Mononuclear cell (primary cell): ENCODE data around the gene SLC7A9. TPM values are rescaled to one million over a fixed set of nuclear protein-coding genes. Genes with fewer than 3 reads are reported as not detected.
"Not testable (repeated sequence)": the region's sequence is repeated elsewhere in the genome, so short reads cannot be mapped to it uniquely, and the experiment has no call there.

Experiments used
- H3K27me3 ChIP-seq: 2 replicates; pipeline ENCODE4 v1.6.0; 2011; ENCODE audit warnings: low read length, control low read depth; ENCODE audit not compliant: insufficient read depth
- H3K4me1 ChIP-seq: 2 replicates; pipeline ENCODE4 v1.5.1; 2011; ENCODE audit warnings: mild to moderate bottlenecking, low read length, control low read depth; ENCODE audit not compliant: insufficient read depth
- H3K4me3 ChIP-seq: 2 replicates; pipeline ENCODE4 v1.5.1; 2011; ENCODE audit warnings: mild to moderate bottlenecking, low read length, moderate library complexity
- H3K9me3 ChIP-seq: 2 replicates; pipeline ENCODE4 v1.5.1; 2011; ENCODE audit warnings: low read depth, mild to moderate bottlenecking, control low read depth, low read length
- total RNA-seq: library from RNA; depleted of rRNA; stranded (reverse); fragments of >200 nt; gene quantifications from one replicate; pipeline ENCODE4 v1.2.3, GENCODE V29; 2012

The SLC7A9 gene
- total RNA-seq, 1 donor: not detected

DNA sequence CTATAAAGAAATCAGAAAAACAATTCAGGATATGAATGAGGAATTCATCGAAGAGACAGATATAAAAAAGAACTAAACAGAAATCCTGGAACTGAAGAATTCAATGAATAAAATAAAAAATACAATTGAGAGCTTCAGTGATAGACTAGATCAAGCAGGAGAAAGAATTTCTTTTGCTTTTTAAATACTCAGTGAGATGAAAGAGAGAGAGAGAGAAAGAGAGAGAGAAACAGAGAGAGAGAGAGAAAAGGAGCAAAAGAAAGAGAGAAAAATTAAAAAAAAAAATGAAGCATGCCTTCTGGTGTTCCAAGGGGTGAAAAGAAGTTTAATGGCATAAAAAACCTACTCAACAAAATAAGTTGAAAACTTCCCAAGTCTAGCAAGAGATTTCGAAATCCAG lies 22.0 kb upstream of the SLC7A9 start:
- H3K27me3 ChIP-seq: no peaks in the 10 kb centered on the region
- no peak overlapping the region for H3K4me3 ChIP-seq
- peaks cover 20% of the 10 kb centered on the region for H3K9me3 ChIP-seq
- H3K4me1 ChIP-seq: no peaks in the 10 kb centered on the region

DNA sequence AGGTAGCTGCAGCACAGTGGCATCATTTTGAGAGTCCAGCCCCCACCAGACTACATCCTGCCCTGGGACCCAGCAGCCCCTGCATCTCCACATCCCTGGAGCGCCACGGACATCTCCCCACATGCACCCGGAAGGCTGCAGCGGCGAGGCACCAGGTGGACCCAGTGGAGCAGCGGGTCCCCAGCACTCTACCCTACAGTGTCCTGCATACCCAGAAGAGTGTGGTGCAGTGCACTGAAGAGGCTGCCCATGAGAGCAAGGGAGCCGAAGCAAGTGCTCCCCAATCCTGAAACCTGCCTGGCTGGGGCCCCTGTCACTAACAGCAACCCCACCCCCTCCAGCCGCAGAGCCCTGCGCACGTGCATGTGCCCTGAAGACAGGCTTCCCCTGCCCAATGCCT lies 21.3 kb upstream of the SLC7A9 start:
- Histone ChIP-seq H3K27me3 (no peaks in the 10 kb centered on the region), H3K4me1 (no peaks in the 10 kb centered on the region), H3K4me3 (no peak overlapping the region), H3K9me3 (peaks cover 20% of the 10 kb centered on the region)

DNA sequence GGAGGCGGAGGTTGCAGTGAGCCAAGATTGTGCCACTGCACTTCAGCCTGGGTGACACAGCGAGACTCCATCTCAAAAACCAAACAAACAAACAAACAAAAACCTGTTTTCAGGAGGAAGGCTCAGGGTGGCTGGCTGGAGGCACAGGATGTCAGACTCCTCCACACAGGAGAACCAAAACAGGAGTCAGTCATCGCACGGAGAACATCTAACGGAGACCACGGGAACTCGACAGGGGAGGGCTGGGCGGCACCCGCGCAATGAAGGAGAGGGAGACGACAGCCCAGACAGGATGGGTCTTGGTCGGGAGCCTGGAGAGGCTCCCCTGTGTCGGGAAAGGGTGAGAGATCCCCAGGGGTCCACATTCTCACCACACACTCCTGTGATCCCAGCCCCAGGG lies 20.8 kb upstream of the SLC7A9 start:
- H3K27me3 ChIP-seq: no peaks in the 10 kb centered on the region
- H3K9me3 ChIP-seq: peaks cover 20% of the 10 kb centered on the region
- no peaks in the 10 kb centered on the region for H3K4me1 ChIP-seq
- no peak overlapping the region for H3K4me3 ChIP-seq

DNA sequence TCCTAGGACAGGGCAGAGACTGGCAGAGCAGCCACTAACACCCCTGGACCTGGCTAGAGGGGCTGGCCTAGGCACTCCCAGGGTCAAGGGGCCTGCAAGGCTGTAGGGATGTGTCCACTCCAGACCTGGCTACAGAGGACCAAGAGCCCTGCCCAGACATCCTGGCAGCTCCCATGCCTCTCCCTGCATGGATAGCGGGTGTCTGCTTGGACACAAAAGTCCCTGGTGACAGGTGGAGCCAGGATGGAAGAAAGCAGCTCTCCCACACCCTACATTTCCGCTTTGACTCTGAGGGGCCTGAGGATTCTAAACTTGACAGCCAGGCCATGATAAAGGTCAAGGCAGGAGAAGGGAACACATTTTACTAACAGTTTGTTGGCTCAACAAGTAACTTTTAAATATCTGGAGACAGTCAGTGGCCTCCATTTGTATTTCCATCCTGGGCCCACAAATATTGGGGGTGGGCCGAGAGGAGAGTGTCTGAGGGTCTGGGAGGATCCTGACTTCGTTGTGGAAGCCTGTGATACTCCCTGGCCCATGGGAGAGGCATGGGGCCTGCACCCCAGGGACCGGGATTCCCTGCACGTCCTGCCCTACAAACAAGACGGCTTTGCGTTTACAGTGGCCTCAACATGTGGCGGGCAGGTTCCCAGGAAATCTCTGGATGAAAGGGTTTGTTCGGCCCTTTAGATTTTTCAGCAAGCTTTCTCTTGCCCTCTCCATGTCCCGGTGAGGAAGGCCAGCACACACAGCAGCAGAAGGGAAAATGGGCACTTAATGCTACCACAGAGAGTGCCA lies 19.8 kb upstream of the SLC7A9 start:
- no peaks in the 10 kb centered on the region for H3K4me1 ChIP-seq
- H3K27me3 ChIP-seq: no peaks in the 10 kb centered on the region
- no peak overlapping the region for H3K4me3 ChIP-seq
- H3K9me3 ChIP-seq: peaks cover 20% of the 10 kb centered on the region

DNA sequence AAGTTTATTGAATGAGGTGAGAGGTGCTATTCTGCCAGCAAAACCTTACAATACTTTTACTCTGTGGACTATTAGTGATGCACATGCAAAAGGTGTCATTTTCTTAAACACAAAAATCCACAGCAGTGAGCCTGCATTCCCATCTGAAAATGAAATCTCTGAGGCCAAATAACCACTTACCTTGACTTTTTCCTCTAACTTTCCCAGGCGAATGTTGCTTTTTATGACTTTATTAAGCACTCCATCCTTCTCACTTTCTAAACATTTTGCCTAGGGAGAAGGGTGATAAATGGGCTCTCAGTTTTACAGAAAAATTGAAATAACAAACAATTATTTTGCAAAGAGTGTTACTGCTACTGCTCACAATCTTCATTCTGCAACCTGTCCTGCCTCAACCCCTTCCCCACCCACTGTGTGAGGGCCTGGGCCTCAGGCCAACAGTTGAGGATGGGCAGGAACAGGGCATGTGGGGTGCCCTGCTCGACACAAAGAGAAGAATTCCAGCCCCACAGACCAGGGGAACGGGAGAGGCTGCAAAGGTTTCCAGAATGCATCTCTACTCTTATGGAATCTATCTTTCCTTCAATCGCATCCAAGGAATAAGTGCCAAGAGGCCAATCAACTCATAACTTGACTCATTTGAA lies 18.1 kb upstream of the SLC7A9 start:
- H3K4me3 ChIP-seq: no peak overlapping the region
- H3K27me3 ChIP-seq: no peaks in the 10 kb centered on the region
- H3K9me3 ChIP-seq: peaks cover 4% of the 10 kb centered on the region
- H3K4me1 ChIP-seq: no peaks in the 10 kb centered on the region

DNA sequence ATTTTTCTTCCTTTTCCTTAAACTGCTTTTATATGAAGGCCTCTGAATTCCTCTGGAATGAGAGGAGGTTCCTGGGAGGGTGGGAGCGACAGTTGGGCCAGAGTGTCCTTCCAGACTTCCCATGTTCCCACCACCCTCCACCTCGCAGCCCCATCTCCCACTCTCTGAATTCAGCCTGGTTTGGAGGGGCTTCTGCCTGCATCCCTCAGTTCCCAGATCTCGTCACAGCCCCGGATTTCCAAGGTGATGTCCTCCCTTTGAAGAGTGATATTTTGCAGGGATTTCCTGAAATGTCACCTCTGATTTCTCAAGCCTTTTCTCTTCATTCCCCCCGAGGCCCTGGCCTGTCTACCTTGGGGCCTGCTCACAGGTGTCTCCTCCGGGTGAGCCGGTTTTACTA lies 16.7 kb upstream of the SLC7A9 start:
- Histone ChIP-seq H3K9me3 (no peaks in the 10 kb centered on the region), H3K27me3 (no peaks in the 10 kb centered on the region), H3K4me3 (no peak overlapping the region), H3K4me1 (no peaks in the 10 kb centered on the region)

DNA sequence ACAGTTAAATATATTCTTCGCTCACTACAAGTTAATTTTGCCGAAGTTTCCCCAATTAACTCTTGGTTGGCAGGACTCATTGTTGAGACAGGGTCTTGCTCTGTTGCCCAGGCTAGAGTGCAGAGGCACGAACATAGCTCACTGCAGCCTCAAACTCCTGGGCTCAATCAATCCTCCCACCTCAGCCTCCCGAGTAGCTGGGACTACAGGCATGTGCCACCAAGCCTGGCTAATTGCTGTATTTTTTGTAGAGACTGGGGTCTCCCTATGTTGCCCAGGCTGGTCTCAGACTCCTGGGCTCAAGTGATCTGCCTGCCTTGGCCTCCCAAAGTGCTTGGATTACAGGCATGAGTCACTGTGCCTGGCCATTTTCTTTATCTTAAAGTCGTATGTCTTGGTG lies 15.7 kb upstream of the SLC7A9 start:
- H3K4me3 ChIP-seq, H3K4me1 ChIP-seq, H3K9me3 ChIP-seq, H3K27me3 ChIP-seq: not testable (repeated sequence)

DNA sequence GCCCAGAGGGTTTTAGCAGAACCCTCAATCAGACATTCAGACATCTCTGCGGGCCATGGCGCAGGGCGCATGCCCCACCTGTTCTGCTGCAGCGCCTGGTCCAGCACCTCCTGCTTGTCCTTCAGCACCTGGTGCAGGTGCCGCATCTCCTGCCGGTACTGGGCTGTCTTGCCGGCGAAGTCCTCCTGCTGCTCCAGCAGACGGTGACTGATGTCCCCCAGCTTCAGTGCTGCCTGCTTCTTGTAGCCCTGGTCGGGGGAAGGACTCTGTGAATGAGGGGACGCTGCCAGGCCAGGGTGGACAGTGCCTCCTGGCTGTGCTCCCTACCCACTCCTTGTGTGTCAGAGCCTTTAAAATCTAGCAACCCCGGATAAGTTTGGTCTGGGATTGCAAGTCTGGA lies 12.2 kb upstream of the SLC7A9 start:
- Histone ChIP-seq H3K9me3 (no peaks in the 10 kb centered on the region), H3K4me1 (no peaks in the 10 kb centered on the region), H3K27me3 (no peaks in the 10 kb centered on the region), H3K4me3 (no peak overlapping the region)

DNA sequence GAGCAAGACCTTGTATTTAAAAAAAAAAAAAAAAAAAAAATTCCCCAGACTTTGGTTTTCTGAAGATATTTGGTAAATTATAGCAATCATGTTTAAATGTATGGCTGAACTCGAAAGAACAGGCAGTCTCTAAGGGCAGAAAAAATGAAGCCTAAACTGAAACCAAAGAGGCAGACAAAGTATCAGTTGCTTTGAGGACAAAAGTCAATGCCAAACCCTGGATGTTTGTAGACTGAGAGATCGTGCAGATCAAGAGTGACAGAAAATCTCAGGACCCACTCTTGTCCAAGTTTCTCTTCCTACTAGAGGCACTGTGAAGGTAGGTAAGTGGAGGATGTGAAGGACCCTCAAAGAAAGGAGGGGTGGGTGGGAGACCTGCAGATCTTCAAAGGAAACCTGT lies 11.1 kb upstream of the SLC7A9 start:
- Histone ChIP-seq H3K4me3 (no peak overlapping the region), H3K9me3 (no peaks in the 10 kb centered on the region), H3K27me3 (no peaks in the 10 kb centered on the region), H3K4me1 (no peaks in the 10 kb centered on the region)

DNA sequence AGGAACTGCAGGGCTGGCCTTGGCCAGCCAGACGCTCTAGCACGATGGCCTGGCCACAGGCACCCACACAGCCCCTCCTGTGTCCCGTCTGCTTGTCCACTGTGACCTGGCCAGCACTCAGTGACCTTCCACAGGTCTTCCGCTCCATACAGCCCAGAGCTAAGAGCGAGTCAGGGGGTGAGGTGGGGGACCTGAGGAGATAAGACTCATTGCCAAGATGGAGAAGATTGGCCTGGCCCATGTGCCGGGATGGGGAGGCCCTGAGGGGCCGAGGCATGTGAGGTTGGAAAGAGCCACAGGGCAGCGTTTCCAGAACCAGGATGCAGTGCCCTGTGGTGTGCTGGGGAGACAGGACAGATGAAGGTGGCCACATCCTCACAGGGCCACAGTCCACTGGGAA lies 10.2 kb upstream of the SLC7A9 start:
- Histone ChIP-seq H3K4me3 (no peak overlapping the region), H3K9me3 (no peaks in the 10 kb centered on the region), H3K27me3 (no peaks in the 10 kb centered on the region), H3K4me1 (no peaks in the 10 kb centered on the region)

DNA sequence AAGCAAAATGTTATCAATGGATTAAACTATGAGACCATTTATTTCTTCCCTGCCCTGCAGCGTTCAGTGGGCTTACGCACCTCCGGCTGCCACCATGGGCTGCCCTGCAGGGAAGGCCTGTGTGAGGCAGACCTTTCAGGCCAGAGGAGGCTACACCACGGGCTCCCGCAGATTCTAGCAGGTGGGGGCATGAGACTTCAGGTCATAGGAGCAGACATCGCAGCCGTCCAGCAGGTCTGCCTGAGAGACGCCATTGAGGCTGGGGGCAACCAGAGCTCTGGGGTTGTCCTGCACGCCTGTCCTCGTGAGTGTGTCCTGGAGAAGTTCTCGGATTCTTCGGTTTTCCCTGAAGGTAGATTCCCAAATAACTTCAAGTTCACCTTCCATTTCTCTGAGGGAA lies 9.4 kb upstream of the SLC7A9 start:
- Histone ChIP-seq H3K4me1 (no peaks in the 10 kb centered on the region), H3K4me3 (no peak overlapping the region), H3K9me3 (no peaks in the 10 kb centered on the region), H3K27me3 (no peaks in the 10 kb centered on the region)

DNA sequence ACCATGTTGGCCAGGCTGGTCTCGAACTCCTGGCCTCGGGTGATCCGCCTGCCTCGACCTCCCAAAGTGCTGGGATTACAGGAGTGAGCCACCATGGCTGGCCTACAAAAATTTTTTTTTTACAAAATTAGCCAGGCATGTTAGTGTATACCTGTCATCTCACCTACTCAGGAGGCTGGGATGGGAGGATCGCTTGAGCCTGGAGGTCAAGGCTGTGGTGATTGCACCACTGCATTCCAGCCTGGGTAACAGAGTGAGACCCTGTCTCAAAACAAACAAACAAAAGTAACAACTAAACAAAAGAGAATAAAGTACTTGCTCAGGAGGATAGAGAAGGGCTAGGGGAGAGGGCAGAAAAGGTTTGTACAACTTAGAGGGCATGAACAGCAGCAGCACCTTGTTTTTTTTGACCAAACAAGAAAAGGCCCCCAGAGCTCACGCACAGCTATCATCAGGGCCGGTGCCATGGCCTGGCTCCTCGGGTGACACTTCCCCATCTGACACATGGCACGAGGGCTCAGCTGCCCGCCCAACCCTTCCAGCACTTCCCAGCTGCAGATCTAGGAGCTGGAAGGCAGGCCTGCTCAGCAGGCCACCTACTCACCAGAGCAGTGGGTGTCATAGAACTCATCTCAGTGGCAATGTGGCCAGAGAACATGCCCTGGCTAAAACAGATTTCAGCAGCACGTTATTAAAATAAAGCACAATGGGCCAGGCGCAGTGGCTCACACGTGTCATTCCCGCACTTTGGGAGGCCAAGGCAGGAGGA lies 8.6 kb upstream of the SLC7A9 start:
- no peaks in the 10 kb centered on the region for H3K9me3 ChIP-seq
- no peaks in the 10 kb centered on the region for H3K4me1 ChIP-seq
- no peak overlapping the region for H3K4me3 ChIP-seq
- H3K27me3 ChIP-seq: no peaks in the 10 kb centered on the region

DNA sequence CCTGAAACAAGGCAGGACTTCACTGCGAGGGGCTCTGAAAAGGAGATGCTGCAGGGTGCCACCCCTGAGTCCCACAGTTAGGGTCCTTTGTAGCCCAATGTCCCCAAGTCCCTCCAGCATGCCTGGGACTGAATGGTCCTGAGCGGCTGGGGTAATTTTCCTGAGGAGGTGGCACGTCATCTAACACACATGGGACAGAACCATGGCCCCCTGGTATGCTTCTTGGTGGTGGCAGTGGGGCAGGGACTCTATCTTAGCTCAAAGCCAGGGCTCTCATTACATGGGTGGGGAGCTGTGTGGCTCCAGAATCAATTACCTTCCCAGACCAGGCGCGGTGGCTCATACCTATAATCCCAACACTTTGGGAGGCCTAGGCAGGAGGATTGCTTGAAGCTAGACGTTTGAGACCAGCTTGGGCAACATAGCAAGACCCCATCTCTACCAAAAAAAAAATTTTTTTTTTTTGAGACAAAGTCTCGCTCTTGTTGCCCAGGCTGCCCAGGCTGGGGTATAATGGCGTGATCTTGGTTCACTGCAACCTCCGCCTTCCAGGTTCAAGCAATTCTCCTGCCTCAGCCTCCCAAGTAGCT lies 7.9 kb upstream of the SLC7A9 start:
- H3K27me3 ChIP-seq: no peaks in the 10 kb centered on the region
- H3K9me3 ChIP-seq: no peaks in the 10 kb centered on the region
- H3K4me1 ChIP-seq: no peaks in the 10 kb centered on the region

DNA sequence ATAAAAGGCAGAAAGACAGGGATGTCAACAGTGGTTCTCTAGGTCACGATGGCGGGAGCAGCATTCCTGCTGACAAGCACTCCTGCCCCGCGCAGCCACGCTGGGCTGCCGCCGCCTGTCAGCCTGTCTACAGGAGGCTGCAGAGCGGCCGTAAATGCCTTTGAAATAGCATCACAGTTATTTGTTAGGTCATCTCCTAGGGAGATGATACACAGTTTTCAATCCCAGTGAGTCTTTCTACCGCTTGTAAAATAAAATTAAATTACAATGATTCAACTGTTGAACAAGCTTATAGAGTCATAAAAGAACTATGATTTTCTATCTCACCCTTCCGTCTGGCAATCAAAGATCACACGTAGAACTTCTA lies 7.3 kb upstream of the SLC7A9 start:
- H3K9me3 ChIP-seq: no peaks in the 10 kb centered on the region
- H3K27me3 ChIP-seq: no peaks in the 10 kb centered on the region
- no peak overlapping the region for H3K4me3 ChIP-seq
- no peaks in the 10 kb centered on the region for H3K4me1 ChIP-seq

More for the DNA sequence above, 7.9 kb upstream of the SLC7A9 start:
- no peak overlapping the region for H3K4me3 ChIP-seq

DNA sequence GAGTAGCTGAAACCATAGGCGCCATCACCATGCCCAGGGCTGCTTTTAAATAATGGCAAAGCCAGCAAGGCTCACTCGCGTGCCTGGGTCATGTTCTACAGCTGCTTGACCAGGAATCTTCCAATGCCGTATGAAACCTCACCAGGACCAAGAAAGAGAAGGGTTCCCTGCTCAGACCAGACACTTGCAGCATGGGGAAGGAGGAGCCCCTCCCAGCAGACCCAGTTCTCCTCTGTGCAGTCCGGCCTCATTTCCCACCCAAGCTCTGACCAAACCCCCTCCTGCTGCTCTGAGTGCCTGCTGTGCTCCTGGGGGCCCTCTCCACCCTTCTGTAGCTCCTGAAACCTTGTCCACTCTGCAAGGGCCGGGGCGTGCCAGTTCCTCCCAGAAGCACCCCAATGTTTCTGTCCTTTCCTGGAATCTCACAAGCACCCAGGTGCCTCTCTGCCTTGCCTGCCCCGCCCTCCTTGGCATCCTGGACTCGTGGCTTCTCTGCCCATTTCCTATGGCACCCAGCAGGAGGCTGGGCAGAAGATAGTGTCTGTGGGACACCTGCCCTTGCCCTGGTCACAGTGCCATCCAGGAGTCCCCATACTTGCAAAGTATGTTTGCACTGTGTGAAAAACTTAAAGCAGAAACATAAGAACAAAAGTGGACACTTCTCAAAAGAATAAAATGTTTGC lies 6.8 kb upstream of the SLC7A9 start:
- no peaks in the 10 kb centered on the region for H3K27me3 ChIP-seq
- no peaks in the 10 kb centered on the region for H3K4me1 ChIP-seq
- no peaks in the 10 kb centered on the region for H3K9me3 ChIP-seq
- no peak overlapping the region for H3K4me3 ChIP-seq
